Stimulated activated CD8-positive, alpha-beta memory T cell treated with anti-CD3 and anti-CD28 coated beads, Interleukin-15, amount 100 ng/mL, for 48 hours (primary cell): Measurements from ENCODE around the gene CADPS.

Experiments used
- DNase-seq, 2 donors: peaks; one replicate each; pipeline ENCODE4 v3.0.0-alpha.2; 2020; ENCODE audit warnings: low read depth in 2 of 2

CADPS gene

DNA sequence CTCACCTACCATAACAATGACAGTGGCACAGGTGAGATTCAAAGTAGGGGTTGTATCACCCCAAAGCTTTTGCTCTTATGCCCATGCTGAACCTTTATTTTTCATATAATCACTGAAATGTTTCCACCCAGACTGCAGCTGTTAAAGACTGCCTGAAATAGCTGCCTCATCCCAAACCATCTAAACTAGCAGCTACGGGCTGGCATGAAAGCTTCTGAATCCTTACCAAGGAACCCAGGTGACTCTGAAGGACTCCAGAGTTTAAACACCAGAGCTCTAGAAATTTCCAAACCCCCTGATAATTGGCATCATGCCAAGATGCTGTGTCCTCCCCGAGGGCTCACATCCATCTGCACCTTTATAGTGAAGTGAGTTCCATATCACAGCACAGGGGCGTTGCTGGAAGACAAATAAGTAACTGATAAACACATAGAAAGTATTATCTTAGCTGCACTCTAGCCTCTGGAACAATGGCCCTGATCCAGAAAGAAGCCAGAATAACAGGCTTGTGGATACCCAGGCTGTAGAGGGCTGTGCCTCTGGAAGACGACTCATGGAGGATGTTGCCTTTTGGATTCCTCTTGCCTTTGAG, 238.9 kb downstream of the CADPS start:
- no peak for DNase-seq

DNA sequence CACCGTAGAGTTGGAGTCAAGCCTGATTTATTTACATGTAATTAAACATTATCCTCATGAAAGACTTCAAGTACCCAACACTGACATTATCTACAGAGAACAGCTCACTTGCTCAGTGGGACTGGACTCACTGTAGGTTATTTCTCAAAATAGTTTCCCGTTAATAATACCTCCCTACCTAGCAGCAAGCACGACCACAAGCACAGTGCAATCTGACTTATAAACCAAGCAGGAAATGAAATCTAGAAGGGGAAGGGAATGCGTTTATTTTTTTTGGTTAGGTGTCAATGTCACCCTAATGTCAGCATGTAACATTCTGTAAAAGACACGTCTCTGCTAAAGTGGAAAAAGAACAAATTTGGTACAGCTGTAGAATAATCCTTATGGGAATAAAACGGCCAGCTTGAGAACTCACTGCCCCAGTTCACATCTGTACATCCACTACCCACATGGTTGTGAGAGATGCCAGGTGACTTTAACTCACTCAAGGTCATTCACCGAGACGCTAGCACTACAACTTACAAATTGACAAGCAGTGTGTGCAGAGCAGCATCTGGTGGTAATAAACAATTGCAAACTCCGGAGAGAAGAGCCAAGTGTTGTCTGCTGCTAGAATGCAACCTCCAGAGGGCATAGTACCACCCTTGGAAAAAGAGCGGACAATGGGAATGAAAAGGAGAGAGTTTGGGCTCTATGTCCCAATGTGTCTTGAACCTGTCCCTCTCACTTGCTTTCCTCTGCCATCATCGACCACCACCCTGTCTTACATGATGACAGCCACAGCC, 242.5 kb downstream of the CADPS start:
- no peak for DNase-seq

DNA sequence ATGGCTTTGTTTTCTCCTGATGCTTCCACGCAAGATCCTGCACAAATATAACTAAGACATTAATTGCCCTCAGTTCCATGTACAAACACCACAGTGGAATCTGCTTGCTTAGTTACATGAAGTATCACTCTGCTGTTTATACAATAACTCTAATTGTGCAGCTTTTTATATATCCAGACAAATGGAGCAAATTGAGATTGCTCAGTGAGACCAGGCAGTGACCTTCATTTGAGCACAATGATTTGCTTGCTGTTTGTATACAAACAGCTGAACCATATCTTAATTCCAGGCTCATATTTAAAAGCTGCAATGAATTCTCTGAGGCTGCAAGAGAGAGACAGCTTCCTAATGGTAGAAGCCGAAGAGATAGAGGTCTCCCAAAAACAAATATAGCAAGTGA, 243.7 kb downstream of the CADPS start:
- DNase-seq, result no peak

DNA sequence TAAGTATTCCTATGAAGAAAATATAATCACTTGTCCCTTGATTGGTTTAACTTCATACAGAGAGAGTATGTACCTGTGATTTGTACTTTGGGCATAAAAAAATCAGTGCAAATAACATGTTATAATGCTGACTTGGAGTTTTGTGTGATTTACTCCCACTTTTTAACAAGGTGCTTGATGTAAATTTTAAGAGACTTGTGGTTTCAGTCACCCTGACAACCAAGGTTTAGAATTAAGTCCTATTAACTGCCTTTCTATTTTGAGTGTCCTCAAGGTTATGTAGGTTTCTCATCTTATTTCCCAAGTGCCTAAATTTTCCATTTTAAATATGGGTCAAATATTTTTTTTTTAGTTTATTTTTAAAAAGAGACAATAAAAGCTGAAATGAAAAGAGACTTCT, 244.6 kb downstream of the CADPS start:
- no peak for DNase-seq

DNA sequence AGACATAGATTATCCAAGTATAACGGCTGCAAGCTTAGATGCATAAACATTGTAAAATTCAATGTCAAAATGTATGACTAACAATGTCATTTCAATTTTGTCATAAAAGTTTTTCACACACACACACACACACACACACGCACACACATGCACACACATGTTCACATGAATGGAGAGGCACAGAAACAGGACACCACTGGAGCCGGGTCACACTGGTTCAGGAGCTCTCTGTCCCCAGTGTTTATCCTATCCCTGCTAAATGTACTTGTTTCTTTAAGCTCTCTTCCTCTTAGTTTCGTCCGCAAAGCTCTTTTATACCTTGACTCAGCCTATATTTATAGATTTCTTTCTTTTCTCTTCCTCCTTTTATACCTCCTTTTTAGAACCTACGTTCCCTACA, 249.9 kb downstream of the CADPS start:
- DNase-seq, result no peak

DNA sequence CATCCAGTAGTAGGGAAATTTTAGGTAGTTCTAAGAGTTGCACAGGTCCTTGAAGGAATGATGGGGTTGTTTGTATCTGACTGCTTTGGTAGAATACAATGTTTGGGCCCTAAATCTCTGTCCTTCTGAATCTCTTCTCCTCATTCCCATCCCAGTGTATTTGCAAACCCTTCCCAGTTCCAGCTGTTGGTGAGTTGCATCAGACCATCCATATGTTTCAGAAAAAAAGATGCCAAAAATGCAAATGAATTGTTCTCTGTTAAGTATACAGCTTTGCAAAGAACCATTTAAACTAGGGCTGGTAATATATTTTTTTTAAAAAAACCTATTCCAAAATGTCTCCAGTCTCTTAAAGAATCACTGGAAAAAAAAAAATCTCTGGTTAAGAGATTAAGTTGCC, 251.0 kb downstream of the CADPS start:
- no peak for DNase-seq

DNA sequence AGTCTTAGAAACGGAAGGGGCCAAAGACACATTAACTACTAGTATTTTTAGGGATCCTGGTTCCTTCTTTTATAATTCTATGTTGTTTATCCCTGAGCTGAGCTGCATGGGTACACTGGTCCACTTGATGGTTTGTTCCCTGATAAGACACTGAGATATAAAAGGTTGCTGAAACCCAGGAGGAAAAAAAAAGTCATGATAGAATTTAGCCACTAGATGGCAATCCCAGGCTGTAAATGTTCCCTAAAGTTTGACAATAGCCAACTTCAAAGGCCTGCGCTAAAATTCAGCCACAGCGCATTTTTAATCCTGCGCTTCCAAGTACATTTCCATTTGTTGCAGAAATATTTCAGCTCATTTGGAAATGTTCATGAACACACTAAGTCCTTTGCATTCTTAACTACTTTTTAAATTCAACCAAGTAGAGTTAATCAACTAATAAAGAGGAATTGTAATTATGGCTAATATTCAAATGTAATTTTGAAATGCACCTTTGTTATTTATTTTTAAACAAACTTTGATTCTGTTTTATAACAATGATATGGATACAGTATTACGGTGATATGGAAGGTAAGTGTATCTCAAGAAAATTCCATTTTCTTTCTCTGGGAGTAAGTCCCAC, 252.6 kb downstream of the CADPS start:
- DNase-seq, result no peak

DNA sequence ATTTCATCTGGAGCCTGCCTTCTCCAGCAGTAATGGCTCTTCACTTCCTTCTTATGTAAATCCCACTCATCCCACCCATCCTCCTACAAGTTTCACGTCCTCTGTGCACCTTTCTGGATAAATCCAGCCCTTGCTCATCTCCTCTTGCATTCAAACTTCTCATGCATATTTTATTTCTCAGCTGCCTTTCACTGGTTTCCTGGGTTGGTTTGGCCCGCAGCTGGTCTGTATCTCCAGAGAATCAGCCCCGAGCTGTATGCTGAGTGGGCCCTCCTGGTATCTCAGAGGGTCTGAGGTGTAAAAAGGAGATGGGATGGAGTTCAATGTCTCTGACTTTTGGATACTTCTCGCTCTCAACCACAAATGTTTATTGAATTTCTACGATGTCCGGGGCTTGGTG, 253.3 kb downstream of the CADPS start:
- no peak for DNase-seq

DNA sequence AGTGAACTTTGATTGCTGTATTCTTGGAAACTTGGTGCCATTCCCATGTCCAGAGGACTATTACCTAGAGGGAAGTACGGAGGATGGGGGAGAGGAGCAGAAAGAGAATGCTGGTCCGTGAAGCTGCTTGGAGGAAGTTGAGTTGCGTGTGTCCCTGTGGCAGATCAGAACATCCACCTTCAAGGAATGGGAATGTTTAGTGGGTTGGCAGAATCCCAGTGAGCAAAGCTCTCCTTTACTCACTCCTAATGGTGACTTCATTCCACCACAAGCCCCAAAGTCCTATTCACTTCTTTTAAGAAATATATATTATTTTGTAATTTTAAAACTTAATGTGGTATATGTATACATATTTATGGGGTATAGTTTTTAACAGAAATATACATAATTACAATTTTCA, 254.0 kb downstream of the CADPS start:
- no peak for DNase-seq

DNA sequence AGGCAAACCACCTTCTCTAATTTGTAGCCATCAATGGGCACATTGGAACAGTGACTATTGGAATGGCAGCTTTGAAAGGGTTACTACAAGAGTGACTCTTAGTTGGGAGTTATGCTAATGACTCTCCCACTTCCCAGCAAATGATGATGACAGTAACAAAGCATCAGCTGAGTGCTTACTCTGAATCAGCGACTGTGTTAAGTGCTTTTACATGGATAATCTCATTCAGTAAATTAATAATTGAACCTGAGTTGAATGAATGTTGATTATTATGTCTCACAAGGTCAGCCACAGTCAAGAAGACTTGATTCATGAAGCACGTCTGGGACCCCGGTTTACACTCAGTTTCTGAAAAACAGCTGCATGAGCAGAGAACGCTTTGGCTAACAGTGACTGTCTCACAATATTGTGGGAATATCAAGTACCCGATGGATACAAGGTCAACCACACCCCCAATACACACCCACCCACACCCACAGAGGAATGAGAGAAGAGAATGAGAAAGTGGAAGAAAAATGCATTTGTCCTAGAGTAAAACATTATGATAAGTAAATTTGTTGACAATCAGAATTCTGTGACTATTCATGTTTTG, 259.9 kb downstream of the CADPS start:
- no peak for DNase-seq

DNA sequence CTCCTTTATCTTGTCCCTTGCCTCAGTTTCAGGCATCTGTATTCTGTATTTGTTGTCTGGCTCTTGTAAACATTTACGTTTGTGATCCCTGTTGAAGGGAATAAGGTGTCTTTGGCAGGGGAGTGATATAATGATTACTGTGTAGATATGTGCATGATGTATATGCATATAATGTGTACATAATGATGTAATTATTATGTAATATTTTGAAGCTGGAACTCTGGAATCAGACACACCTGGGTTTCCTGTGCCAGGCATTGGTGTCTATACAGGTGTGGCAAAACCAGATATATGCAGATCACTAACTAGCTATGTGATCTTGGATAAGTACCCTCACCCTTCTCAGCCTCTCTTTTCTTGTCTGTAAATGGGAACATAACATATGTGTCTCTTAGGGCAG, 260.7 kb downstream of the CADPS start:
- no peak for DNase-seq

DNA sequence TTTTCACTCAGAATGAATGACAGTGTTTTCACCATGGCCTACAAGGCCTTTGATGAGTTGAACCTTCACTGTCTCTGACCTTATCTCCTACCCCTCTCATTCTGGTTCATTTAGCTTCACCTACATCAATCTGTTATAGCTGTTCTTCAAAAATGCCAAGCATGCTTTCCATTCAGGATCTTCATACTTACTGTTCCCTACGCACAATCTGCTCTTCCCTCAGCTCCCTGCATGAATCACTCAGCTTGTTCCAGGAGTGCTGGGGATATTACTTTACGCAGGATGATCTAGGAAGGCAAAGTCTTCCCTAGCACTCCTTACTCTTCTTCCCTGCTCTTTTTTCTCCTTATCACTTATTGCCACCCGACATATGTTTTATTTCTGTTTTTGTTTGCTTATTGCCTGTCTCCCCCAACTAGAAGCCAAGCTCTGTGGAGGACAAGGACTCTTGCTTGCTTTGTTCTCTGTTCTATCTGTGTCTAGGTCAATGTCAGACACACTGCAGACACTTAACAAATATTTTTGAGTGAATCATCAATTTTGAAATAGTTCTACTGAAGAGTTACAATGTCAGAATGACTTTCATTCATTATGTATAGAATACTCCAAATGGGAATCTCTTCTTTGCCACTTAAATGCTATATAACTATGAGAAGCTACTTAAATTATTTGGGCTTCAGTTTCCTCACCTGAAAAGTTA, 263.5 kb downstream of the CADPS start:
- no peak for DNase-seq

DNA sequence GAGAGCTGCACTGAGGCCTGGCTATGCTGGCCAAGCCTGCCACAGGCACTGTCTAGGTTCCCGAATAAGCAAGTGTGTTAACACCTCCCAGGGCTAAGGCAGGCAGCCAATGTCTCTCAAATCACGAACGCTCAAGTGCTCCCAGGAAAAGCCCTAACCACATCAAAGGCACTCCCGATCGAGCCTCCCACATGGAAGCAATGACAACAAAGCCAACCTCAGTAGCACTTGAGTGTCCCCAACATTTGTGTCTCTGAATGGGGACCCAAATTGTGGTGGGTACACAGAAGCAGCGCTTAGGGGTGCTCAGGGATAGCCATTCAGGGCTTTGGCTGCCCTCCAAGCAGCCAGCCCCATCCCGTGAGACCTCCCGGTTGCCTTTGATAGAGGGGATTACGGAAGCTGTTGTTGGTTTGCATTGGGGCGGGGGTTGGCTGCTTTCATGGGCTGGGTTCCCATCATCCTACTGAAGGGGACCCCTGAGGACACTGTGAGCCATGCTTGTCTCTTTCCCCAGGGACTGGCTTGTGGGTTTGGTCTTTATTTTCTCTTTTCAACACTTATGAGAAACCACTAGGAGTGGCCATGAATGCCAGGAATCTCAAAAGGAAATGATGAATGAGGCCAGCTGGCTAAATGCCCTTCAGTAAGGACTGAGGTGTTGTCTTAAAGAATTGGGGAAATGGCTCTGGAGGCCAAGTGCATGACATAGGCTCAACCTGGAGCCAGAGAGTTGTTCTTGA, 267.8 kb downstream of the CADPS start:
- no peak for DNase-seq

DNA sequence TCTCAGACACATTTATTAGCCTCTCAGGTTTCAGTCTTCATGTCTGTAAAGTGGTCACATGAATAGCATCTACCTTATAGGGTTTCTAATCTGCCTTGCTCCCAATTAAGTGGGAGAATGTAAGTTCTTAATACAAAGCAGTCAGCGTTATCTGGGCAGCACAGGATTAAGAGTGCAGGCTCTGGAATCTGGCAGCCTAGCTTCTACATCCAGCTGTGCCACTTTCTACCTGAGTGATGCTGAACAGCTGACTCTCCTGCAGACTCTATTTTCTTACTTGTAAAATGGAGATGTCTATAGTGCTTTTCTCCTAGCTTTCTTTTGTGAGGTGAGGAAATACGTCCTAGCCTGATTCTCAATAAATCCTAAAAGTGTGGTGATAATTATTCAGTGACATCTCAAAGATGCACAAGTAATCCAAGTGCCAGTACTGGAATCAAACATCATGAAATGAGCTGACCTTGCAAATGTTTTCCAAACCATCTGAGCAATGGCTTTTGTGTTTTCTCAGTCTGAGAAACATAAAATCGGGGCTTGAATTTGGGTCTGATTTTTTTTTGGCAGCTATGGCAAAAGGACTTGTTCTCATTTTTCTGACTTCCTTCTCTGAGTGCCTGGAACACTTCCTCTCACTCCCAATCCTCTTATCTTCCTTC, 269.7 kb downstream of the CADPS start:
- DNase-seq, result no peak

DNA sequence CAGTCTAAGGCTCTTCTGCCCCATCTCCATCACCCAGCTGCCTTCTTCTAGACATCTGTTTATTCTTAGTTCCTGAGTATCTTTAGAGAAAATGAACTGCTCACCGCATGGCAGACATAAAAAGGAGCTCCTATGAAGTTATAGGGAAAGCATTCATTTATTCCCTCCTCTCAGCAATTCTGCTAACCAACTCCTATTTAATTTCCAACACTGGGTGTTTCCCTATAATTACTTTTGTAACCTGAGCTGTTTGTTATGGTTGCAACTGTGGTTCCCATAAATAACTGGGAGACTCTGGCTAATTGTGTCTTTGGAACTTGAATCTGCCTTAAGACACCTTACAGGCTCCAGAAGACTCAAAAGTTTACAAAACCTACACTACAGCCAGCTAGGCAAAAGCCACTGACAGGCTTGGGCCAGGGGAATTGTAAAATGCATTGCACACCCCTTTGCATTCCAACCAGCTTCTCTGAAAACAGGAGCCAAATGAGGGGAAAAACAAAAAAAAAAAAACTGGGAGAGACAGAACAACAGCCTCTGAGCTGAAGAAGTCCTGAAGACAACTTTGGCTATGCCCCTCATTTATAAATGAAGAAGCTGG, 270.4 kb downstream of the CADPS start:
- DNase-seq, result no peak

DNA sequence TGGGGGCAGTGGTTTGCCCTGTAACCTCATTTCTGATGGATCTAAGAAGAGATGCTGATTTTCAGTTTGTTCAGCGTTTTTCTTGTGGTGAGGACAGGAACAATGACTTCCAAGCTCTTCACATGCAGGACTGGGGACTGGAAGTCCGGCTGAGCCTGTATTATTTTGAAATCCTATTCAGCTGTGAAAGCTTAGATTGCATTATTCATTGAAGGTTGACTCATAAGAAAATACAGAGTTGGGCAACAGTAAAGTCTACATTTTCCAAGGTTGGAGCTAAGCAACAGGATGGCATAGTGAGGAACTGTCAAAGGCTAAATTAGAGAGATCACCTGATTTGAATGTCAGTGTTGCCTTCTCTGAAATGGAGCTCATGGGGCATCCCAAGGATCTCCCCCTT, 270.9 kb downstream of the CADPS start:
- no peak for DNase-seq

DNA sequence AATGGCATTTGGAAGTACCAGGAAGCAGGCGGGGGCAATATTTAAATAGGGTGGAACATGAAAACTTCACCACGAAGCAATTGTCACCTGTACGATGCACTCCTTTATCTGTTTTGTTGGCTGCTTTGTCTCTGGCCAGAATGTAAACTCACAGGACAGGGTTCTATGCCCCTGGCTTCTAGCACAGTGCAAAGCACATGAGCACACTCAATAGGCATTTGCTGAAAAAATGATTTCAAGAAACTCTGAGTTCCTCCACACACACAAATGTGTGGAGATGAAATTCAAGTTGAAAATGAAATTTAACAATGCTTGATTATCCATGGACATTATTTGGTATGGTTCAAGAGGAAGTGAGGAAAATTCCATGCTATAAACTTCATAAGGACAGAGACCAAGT, 272.2 kb downstream of the CADPS start:
- DNase-seq, result no peak

DNA sequence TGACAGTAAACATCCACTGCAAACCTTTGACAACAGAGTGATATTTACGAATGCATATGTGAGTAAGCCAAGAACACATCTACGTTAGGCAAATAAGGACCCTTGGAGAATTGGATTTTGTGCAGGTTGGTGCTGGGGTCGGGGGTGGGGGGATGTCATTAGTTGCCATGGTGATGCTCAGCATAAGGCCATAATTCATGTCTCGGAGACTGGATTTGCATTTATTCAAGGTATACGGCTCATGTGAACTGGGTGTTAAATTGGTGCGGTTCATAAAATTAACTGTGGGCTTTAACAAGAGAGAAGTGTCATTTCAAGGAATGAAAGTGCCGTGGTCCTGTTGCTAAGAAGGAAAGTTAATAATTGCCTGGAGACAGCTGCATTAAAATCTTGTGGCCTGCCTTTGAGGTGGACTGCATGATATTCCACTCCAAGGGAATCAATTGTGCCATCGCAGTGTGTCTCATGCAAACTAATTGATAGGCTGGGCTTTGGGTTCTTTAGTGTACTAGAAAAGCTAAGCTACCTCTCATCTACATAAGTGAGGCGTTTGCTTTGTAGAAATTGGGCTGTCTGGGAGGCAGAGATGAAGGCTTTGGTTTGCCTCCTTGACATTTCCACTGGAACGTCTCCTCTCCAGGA, 273.0 kb downstream of the CADPS start:
- DNase-seq, result no peak

DNA sequence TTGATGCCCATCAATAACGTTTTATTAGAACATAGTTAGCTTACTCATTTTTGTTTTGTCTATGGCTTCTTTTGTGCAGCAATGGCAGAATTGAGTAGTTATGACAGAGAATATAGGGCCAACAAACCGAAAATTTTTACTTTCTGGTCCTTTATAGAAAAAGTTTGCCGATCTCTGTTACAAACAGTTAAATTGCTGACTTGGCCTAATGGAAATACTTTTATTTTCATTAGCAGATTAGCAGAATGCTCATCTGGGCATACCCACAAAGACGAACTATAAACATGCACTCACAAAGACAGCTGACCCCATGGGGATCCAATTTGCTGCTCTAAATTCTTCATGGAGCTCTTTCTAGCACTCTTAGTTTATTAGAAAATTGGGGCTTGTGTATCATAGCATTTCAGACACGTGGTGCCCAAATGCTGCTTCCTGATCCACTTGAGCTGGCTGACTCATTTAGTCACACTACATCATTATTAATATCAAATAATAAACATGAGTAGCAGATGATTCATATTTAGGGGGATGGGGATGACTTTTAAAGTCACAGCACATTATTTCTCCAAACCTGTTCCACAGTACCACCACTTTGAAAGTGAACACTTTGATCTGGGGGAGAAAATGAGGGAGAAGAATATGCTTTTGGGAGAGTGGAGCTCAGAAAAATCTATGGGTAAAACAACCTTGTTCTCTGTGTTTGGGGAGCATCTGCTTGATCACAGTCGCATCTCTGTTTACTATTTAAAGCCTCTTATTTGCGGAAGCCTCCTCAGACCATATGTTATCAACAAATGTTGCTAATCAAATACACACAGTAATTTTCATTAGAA, 273.8 kb downstream of the CADPS start:
- no peak for DNase-seq
